NAMALWA (cell line): ENCODE measurements around the gene NRXN3.

Experiments
- DNase-seq: peaks from one replicate; pipeline ENCODE4 v3.0.0-alpha.2; 2015; ENCODE audit warnings: low spot score

Gene NRXN3

DNA sequence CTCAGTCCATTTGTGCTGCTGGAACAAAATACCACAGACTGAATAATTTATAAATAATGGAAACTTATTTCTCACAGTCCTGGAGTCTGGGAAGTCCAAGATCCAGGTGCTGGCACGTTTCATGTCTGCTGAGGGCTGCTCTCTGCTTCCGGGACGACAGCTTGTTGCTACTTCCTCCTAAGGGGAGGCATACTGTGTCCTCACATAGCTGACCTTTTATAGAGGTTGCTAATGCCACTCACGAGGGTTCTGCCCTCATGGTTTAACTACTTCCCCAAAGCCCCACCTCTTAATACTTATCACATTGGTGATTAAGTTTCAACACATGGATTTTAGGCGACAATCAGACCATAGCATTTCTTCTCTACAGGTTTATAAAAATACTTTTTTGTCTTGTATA, 411.1 kb downstream of the NRXN3 start:
- no peak for DNase-seq

DNA sequence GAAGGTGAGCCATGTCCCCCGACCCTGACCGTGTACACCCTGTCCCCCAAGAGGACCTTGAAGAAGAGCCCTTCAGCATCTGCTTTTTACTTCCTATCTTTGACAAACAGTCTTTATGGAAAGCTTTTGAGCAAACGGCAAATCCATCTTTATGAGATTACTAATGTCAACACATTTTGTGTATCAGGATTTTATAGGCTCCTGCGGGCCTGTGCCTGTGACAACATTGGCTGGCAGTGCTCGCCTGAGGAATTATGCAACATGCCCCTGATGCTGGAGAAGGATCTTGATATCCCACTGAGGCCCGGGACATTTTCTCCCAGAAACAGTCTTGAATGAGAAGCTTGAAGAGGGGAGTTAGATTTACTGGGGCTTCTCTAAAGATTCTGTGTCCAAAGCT, 416.5 kb downstream of the NRXN3 start:
- no peak for DNase-seq

DNA sequence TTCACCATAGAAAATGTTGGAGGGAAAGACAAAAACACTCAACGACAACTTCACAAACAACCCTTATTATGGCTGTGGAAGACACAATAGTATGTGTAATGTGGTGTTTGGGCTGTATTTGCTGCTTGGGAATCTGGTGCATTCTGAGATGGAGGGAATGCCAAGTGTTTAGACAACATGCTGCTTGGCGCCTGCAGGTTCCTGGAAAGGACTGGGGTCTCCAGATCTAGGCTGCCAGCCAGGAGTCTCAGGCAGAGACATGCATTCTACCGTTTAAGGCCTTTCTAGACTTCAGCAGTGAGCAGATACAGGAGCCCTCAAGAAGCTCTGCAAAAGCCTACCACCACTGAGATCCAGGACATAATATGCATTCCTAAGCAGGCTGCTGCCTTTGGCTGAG, 418.7 kb downstream of the NRXN3 start:
- no peak for DNase-seq

DNA sequence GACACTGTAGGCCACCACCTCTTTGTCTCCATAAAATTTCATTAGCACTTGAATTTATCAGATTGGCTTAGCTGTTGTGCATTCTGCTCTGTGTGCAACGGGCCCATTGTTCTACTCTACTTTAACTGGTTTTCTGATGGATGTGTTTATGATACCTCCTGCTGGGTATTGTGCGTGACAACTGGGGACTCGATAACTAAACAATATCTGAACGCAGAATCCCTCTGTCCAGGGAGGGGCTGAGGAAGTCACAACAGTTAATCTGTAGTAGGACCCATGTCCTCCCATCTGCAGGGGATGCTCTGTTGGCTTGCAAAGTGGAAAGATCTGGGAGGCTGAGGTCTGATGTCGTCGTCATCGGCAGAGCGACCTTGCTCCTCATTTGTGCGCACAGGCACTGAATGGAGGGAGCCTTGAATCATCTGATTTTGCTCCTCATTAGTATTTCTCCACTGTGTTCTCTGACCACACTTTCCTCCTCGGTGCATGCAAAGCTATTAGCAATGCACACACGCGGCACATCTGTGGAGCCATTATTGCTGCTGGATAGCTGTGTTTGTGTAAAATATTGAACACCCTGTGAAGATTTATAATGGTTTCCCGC, 422.5 kb downstream of the NRXN3 start:
- DNase-seq = no peak

DNA sequence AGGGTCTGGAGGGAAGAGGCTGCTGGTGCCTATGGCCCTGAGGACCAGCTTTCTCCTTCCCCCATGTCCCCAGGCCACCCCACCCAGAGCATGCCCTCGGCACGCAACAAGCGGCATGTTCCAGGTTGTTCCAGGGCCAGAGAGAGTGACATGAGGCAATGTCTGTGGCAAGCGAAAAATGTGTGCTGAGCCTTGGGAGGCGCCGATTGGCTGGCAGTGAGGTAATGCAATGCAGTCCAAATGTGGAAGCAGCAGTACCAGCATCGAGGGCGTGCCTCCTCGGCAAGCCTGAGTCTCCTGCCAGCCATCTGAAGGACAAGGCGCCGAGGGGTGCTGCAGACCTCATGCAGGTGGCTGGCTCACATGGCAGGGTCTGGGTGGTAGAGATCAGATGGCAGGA, 423.8 kb downstream of the NRXN3 start:
- DNase-seq = no peak

DNA sequence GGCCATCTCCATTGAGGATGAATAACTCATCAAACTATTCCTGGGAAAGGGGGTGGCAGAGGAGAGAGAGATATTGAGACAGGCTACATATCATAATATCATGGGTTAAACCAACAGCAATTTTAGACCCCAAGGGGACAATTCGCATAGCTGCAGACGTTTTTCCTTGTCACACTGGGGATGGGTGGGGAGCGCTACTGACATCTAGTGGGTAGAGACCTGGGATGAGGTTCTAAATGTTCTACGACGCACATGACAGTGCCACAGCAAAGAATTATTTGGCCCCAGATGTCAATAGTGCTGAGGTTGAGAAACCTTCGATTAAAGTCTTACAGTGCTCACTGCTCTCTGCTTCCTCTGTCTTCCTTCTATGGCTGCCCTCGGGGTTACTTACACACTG, 425.6 kb downstream of the NRXN3 start:
- peak; percentile 2 for DNase-seq

DNA sequence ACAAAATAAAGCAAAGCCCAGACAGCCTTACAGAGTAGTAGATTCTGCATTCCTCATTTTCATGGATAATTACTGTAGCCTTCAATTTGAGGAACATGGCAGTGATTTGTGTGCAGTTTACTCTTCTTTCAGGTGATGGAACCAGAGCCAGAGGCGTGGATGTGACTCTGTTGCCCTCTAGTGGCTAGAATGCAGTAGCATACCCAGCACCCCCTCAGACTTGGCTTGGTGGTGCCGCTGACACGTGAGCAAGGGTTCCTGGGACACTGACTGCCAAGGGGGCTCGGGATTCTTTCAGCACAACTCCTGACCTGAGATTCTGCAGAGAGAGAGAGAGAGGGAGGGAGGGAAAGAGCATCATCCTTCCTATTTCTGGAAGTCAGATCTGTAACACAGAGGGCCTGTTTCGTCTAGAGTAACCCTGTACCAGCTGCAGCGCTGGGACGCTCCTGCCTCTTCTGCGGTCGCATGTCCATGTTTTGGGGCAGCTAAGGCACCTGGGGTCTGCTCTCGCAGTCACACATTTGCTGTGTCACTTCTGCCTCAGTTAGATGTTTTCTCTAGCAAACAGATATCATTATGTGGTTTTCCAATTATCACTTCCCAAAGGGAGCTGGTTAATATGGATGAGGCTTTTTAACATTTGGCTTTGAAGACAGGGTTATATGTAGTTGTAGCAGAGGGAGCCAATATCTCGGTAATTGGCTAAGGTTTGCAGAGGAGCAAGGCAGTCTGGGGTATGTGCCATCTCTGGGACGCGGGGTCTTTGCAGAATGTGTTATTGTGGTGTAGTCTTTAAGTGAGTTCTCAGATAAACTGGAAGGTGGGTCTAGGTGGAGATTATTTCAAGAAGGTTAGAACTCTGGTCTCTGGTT, 428.1 kb downstream of the NRXN3 start:
- DNase-seq = peak; percentile 72

DNA sequence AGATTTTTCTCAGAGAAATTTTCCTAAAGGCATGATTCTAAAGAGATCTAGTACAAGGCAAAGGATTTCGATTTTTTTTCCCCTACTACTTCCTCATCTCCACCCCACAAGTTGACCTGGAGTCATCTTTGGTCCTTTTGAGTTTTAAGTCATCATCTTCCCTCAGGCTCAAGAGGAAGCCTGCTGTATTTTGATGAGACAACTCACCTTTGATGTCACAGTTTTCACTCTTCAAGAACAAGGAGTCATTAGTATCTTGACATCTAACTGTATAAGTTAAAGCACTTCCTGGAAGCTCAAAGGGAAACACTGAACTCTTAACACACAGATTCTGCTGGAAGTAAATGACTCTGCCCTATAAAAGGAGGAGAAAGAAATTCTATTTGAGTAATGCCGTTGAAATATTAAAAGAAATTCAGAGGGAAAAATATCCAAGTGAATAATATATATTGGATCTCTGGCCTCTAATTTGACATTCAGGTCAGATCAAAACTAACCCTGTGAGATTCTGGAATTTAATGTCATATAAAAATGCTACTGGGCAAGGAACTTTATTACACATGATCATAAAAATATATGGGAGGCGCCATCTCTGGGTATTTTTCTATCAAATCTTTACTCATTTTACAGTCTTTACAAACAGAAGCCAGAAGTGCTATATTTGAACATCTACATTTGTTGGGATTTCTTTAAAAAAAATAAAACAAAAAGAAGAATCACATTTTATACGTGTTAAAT, 435.0 kb downstream of the NRXN3 start:
- no peak for DNase-seq

DNA sequence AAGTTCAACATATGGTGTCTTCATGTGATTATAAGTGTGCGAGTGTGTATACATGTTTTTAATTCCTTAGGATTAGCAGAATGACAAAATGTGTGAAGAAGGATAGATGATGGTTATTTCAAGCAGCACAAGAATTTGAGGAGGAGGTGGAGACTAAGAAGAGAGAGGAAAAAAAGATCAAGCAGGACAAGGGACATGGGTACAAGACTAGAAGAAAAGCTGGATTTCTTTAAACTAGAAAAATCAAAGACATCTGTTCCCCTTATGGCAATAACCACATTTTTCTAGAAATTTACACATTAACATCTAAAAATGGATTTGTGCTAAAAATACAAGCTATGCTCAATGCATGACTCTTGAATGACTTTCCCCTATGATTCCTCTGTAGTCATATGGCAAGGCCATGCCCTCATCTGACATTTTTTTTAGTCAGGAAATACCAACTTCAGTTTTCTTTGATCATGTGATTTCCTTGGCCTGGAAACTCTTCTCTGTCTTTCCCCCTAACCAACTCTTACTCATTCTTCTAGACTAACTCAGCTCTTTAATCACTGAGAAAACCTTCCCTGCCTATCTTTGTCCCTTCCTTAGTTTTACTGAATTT, 435.8 kb downstream of the NRXN3 start:
- DNase-seq = no peak

DNA sequence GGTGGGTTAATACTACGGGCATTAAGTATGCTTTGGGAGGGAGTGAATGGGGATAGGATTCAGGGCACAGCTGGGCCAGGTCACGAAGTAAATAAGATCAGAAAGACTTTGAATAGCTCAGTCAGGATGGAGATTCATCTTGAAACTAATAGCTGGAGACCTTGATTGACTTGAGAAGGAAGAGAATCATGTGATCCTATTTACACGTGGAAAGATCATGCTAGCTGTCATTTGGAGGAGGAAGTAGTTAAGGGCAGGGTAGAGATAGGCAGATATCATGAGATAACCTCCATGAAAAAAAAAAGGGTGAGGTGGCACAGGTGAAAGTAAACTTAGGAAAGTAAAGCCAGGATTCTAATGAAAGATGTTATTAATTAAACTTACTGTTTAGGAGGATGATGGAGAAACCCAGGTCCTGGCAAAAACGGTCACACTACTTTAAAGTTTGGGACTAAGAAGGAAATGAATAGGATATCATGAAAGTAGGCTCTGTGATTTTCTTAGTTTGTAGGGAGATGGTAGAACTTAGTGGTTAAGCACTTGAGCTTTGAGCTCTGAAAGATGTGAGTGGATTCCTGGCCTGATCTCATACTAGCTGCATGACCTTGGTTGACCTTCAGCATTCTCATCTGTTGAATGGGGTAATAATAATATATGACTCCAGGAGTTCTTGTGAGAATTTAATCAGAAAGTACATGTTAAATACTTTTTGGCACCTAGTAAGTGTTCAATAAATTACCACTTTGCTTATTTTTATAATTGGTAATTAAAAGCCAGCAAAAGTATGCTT, 439.0 kb downstream of the NRXN3 start:
- DNase-seq = no peak

DNA sequence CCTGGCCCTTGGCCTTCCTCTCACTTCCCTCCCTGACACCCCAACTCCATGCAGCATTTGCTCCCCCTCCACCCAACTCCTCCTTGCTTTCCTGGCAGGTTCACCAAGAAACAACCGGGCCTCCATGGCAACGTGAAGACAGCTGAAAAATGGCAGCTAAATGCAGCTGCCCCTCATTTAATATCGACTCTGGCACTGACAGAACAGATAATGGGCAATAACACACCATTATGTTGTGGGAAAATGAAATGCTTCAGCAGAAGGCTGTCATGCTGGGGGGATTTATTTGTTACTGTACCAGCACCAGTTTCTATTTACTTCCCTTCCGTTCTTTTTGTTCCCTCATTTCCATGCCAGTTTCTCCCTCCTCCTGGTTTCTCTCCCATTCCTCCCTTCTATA, 440.8 kb downstream of the NRXN3 start:
- no peak for DNase-seq

DNA sequence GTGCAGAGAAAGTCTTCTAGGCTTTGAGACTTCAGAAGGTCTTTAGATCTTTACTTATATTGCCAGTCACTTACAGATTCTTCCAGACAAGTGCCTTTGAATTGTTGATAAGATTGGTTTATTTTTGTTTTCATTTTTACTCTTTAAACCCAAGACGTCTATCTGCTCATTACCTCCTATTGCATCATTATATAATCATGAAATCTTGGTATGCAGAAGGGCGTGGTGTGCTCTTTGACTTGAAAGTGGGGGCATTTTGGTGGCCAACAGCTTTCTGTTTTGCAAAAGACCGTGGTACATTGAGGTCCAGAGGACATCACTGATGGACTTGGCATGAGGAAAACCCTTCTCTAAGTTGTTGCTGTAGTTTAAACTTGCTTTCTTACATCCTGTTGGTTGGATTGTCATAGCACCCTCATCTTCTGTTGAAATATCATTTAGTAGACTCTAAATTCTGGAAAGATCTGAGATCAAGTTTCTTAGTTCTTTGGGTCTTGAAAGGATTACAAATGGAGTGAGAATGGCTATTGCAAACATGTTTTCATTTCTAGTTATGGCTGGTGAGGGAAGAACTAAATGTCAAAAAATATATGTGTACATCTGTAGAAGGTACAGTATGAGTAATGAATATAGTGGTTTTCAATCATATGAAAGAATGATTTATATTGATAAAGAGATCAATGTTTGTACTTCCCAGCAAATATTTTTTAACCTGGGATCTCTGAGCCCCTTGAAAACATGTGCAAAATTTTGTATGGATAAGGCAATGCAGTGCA, 441.8 kb downstream of the NRXN3 start:
- no peak for DNase-seq

DNA sequence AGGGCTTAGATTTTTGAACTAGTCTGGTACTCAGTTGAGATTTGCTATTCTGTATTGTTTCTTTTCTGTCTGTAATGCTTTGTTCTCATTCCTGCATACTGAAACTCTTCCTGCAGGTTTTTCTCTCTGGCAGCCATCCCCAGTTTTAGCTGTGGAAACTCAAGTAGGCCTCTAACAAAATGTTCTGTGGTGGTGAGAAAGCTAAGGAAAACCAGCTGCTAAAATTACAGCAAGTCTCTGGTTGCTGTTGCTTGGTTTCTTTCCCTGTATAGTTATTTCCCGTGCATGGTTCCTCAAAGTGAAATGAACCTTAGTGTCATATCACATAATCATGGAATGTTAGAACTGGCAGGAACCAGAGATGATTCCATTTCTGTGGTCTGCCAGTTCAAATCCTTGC, 442.5 kb downstream of the NRXN3 start:
- no peak for DNase-seq

DNA sequence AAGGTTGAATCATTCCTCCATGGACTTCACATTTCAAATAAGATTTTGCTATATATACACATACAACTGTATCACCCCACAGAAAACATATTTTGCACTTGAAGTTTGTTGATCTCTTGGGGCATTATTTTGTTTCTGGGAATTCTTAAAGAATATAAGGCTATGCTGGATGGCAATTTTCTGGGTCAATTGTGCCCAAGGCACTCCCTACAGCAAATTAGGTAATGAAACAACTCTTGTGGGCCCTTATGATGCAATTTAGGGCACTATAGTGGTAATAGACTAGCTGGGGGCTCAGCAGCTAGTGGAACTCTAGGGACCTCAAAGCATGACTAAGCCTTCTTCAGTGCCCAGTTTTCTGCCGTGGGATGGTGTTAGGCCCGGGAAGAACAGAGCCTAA, 444.4 kb downstream of the NRXN3 start:
- DNase-seq = no peak

DNA sequence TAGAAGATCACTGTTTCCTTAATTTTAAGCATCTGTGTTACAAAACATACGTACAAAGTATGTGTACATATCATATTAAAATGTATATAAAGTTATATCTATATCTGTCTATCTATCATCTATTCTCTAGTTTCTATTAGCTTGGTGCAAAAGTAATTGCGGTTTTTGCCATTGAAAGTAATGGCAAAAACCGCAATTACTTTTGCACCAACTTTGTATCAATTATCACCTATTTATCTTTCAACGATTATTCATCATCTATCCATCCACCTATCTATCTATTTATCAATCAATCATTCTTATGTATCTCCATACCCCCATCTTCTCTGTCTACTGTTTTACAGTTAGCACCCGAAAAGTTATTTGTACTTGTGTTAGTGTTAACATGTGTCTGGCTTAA, 447.6 kb downstream of the NRXN3 start:
- DNase-seq = no peak

DNA sequence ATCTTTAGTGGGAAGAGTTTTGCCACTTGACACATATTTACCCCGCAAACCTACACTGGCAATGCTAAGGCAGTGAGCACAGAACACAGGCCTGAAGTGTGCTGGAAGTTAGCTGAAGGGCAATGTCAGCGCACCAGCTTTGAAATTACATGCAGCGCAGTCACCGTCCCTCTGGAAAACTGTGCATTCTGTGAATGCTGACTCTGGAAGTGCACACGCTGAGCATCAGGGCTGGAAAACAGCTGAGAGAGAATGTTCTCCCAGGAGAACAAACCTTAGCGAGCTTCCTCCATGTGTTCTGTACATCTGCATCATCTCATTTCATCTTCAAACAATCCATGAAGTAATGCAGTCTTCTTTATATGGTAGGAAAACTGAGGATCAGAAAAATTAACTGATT, 448.2 kb downstream of the NRXN3 start:
- DNase-seq = no peak

DNA sequence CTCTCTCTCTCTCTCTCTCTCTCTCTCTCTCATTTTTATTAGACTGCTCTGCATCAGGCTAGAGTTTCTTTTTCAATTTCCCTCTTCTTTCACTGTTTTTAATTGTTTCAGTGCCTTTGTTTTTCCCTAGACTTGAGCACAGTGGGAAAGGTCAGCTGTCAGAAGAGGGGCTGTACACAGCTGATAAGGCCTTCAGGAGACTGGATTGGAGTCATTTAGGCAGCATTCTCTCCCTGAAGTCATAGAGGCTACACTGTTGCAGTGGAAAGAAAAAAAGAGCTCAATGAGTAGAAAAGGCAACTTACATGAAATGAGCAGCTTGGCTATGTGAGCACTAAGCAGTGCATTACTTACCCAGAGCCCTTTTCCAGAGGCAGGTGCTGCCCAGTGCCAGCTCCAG, 456.9 kb downstream of the NRXN3 start:
- DNase-seq = no peak

DNA sequence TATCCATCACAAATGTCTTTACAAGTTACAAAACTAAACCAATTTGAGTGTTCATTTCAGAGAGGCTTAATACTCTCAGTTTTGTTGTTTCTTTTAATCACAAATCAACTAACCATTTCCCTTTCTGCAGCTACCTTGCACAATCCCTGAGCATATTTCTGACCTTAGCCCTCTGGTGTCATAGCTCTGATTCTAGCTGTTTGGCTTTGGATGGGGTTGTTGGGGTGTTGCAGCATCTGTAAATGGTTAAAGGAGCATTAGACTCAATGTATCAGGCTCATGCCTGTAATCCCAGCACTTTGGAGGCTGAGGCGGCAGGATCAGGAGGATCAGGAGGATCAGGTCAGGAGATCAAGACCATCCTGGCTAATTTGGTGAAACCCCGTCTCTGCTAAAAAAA, 461.4 kb downstream of the NRXN3 start:
- no peak for DNase-seq

DNA sequence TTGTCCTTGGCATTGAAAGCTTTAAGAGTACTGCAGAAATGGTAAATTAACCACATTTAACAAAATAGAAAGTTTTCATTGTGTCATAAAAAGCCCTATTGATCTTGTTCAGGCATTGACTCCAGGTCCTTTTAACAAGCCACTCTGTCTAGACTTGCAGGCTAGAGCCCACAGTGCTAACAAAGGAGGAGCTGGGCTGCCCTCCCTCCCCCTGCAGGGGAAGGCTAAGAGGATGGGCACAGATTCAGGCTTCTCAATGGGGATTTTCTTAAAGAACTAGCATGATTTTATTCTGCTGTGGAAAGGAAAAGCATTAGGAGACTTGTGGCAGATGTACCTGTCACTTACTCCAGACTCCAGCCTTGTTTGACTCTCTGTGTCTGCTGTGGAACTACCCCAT, 463.6 kb downstream of the NRXN3 start:
- DNase-seq = no peak

DNA sequence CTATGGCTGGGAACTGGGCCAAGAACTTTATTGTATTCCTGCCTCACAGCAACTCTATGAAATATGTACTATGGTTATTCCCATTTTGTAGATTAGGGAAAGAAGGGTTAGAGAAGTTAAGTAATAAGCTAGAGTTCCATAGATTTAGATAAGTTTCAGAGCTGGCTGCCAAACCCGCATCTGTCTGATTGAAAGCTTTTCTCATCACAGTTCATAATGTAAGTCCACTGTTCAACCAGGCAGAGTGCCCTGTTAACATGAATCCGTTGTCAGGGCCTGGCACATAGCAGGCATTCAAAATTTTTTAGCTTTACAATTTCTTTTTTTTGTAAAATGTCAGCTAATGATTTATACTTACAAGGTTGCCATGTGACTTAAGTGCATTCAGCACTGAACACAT, 467.3 kb downstream of the NRXN3 start:
- DNase-seq = no peak

DNA sequence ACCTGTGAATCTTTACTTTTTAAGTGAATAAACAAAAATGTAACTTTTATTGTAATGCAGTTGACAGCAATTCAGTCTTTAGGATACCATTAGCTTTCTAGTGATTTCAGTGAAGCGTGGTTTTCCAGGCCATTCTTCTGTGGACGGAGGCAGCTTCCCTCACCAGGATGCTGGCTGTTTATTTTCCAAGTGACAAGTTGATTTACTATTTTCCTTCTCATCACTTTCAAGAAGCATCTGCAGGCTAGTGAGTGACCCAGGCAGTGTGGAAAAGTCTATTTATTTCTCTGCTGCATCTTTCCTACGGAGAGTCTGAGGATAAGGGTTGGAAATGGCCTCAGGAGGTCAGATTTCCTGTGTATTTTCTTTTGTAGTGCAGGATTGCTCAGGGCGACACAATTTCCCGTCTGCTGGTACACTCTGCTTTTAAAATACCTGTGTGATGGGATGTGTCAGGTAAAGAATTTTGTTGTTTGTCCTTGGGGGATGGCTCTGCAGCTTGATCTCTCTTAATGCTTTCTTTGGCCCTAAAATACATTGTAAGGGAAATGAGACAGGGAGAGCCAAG, 467.8 kb downstream of the NRXN3 start:
- no peak for DNase-seq
